Astrocyte (in vitro differentiated cells and primary cell): Measurements from ENCODE around the gene PRDX5.

Experiments
- EZH2 ChIP-seq: IDR thresholded peaks from 2 replicates; pipeline ENCODE4 v1.6.1; 2012; ENCODE audit warnings: mild to moderate bottlenecking, low read length, inconsistent platforms; ENCODE audit not compliant: insufficient read depth
- TF ChIP-seq, protein P1 (sequence below): IDR thresholded peaks from 2 replicates; pipeline ENCODE4 v1.5.1; 2011; ENCODE audit warnings: low read depth, mild to moderate bottlenecking, inconsistent platforms, low read length, moderate library complexity; ENCODE audit not compliant: insufficient read depth

DNA sequence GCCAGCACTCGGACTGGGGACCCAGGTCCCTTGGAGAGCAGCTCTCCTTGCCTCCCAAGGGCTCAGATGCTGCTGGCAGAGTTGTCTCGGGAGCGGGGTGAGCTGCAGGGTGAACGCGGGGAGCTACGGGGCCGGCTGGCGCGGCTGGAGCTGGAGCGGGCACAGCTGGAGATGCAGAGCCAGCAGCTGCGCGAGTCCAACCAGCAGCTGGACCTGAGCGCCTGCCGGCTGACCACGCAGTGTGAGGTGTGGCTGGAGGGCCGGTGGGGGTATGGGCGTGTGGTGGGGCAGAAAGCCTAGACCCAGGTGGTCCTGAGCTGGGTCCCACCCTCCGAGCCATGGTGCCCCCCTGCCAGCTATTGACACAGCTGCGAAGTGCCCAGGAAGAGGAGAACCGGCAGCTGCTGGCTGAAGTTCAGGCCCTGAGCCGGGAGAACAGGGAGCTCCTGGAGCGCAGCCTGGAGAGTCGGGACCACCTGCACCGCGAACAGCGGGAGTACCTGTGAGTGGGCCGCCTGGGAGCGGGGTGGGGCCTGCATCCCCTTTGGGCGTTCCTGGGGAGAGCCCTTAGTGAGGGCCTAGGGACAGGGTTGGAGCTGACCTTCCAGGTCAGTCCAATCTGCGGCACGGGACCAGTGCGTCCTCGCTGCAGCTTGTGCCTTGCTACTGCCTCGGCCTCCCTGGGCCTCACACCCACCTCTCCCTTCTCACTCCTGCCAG lies 35.2 kb downstream of the PRDX5 start:
- TF ChIP-seq, protein P1, sequence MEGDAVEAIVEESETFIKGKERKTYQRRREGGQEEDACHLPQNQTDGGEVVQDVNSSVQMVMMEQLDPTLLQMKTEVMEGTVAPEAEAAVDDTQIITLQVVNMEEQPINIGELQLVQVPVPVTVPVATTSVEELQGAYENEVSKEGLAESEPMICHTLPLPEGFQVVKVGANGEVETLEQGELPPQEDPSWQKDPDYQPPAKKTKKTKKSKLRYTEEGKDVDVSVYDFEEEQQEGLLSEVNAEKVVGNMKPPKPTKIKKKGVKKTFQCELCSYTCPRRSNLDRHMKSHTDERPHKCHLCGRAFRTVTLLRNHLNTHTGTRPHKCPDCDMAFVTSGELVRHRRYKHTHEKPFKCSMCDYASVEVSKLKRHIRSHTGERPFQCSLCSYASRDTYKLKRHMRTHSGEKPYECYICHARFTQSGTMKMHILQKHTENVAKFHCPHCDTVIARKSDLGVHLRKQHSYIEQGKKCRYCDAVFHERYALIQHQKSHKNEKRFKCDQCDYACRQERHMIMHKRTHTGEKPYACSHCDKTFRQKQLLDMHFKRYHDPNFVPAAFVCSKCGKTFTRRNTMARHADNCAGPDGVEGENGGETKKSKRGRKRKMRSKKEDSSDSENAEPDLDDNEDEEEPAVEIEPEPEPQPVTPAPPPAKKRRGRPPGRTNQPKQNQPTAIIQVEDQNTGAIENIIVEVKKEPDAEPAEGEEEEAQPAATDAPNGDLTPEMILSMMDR, result no peak
- no peak for TF ChIP-seq EZH2
